ENCODE data around the gene NCSTN.

Gene NCSTN

DNA sequence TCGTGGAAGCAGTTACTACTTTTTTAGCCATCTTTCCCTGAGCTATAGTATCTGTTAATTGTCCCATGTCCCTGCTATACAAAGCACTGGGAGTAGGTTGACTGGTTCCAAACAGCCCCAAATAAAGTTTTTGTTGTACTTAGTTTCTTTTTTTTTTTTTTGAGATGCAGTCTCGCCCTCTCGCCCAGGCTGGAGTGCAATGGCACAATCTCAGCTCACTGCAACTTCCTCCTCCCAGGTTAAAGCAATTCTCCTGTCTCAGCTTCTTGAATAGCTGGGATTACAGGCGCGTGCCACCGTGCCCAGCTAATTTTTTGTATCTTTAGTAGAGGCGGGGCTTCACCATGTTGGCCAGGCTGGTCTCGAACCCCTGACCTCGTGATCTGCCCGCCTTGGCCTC lies 3.3 kb downstream of the NCSTN start:
- no peak overlapping the region for H3K4me3 ChIP-seq (ENCODE audit: low read length in 2 of 2)
- H2BK12ac ChIP-seq (ENCODE audit: low read length) = no peak overlapping the region
- no peak overlapping the region for H4K8ac ChIP-seq (ENCODE audit: low read depth, low read length)
- peaks cover 0 to 4% of the 10 kb centered on the region in 2 donors for H3K4me1 ChIP-seq (ENCODE audit: control insufficient read depth in 2 of 2, insufficient read depth in 1 of 2, low read depth in 1 of 2, low read length in 2 of 2)
- DNase-seq (ENCODE audit: low spot score) = no peak
- H3K36me3 ChIP-seq (replicated peaks in 1 of 2; ENCODE audit: control insufficient read depth in 2 of 2, insufficient read depth in 2 of 2, low read length in 2 of 2) = peaks cover 20 to 70% of the 10 kb centered on the region in 2 donors
- H3K9me3 ChIP-seq (replicated peaks in 1 of 2; ENCODE audit: control insufficient read depth in 2 of 2, insufficient read depth in 1 of 2, low read depth in 1 of 2, low read length in 2 of 2) = no peaks in the 10 kb centered on the region
- no peak overlapping the region for H2BK15ac ChIP-seq (ENCODE audit: low read length)
- no peak overlapping the region for H3K18ac ChIP-seq (ENCODE audit: low read length)
- no peak overlapping the region for H2BK120ac ChIP-seq (ENCODE audit: low read depth, low read length)
- no peak overlapping the region for H3K23ac ChIP-seq (ENCODE audit: low read depth, low read length, poor library complexity)
- no peak overlapping the region for H3K27ac ChIP-seq (replicated peaks; ENCODE audit: low read length)
- peaks cover 5% of the 10 kb centered on the region for H3K79me1 ChIP-seq (ENCODE audit: low read depth, low read length)
- no peak overlapping the region for H2AFZ ChIP-seq (ENCODE audit: low read length)
- H4K91ac ChIP-seq (ENCODE audit: low read depth, low read length, poor library complexity) = no peak overlapping the region
- no peak overlapping the region for H2BK5ac ChIP-seq (ENCODE audit: low read length)
- no peak overlapping the region for H3K4me2 ChIP-seq (ENCODE audit: insufficient read depth, low read length, poor library complexity, severe bottlenecking)
- H2AK5ac ChIP-seq (ENCODE audit: low read depth, low read length) = no peak overlapping the region
- no peak overlapping the region for H3K9ac ChIP-seq (ENCODE audit: low read depth, low read length, poor library complexity)
- H3K14ac ChIP-seq (ENCODE audit: low read length) = no peak overlapping the region
- H3K27me3 ChIP-seq (ENCODE audit: control insufficient read depth in 3 of 3, insufficient read depth in 3 of 3, low read depth in 1 of 3, low read length in 3 of 3) = no peaks in the 10 kb centered on the region
- no CpG with 5 or more reads among the region's 10 CpGs for WGBS, 2 donors (ENCODE audit: extremely low coverage in 2 of 2, insufficient read length in 2 of 2, insufficient replicate concordance in 1 of 2)
- H3K4ac ChIP-seq (ENCODE audit: low read length) = no peak overlapping the region

DNA sequence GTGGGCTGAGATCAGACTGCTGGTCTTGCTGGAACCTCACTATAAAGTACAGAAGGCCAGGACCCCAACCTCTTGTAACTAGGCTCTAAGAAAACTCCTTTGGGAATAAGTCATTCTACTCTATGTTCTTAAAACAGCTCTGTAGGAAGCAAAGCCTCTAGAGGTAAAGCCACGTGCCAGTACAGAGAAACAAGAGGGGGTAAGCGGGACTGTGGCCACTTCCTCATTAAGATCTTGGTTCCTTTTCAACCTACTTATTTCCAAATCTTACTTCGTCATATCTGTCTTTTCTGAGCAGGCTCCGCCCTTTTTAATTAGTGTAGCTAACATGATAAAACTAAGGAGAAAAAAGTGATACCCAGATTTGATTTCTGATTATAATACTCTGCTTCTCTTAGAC lies 3.8 kb downstream of the NCSTN start:
- no peak overlapping the region for H2BK12ac ChIP-seq (ENCODE audit: low read length)
- H2AK5ac ChIP-seq (ENCODE audit: low read depth, low read length) = no peak overlapping the region
- H3K79me1 ChIP-seq (ENCODE audit: low read depth, low read length) = peaks cover 5% of the 10 kb centered on the region
- no peaks in the 10 kb centered on the region for H3K27me3 ChIP-seq (ENCODE audit: control insufficient read depth in 3 of 3, insufficient read depth in 3 of 3, low read depth in 1 of 3, low read length in 3 of 3)
- H3K27ac ChIP-seq (replicated peaks; ENCODE audit: low read length) = no peak overlapping the region
- no peak overlapping the region for H3K18ac ChIP-seq (ENCODE audit: low read length)
- no peaks in the 10 kb centered on the region for H3K9me3 ChIP-seq (replicated peaks in 1 of 2; ENCODE audit: control insufficient read depth in 2 of 2, insufficient read depth in 1 of 2, low read depth in 1 of 2, low read length in 2 of 2)
- H2BK5ac ChIP-seq (ENCODE audit: low read length) = no peak overlapping the region
- H4K8ac ChIP-seq (ENCODE audit: low read depth, low read length) = no peak overlapping the region
- no peak overlapping the region for H3K14ac ChIP-seq (ENCODE audit: low read length)
- no CpG with 5 or more reads among the region's 4 CpGs for WGBS, 2 donors (ENCODE audit: extremely low coverage in 2 of 2, insufficient read length in 2 of 2, insufficient replicate concordance in 1 of 2)
- H3K4me2 ChIP-seq (ENCODE audit: insufficient read depth, low read length, poor library complexity, severe bottlenecking) = no peak overlapping the region
- DNase-seq (ENCODE audit: low spot score) = no peak
- no peak overlapping the region for H2BK15ac ChIP-seq (ENCODE audit: low read length)
- H3K36me3 ChIP-seq (replicated peaks in 1 of 2; ENCODE audit: control insufficient read depth in 2 of 2, insufficient read depth in 2 of 2, low read length in 2 of 2) = peaks cover 23 to 75% of the 10 kb centered on the region in 2 donors
- no peak overlapping the region for H4K91ac ChIP-seq (ENCODE audit: low read depth, low read length, poor library complexity)
- no peak overlapping the region for H2BK120ac ChIP-seq (ENCODE audit: low read depth, low read length)
- H3K4ac ChIP-seq (ENCODE audit: low read length) = no peak overlapping the region
- H3K9ac ChIP-seq (ENCODE audit: low read depth, low read length, poor library complexity) = no peak overlapping the region
- H3K4me3 ChIP-seq (ENCODE audit: low read length in 2 of 2) = no peak overlapping the region
- H3K4me1 ChIP-seq (ENCODE audit: control insufficient read depth in 2 of 2, insufficient read depth in 1 of 2, low read depth in 1 of 2, low read length in 2 of 2) = peaks cover 0 to 3% of the 10 kb centered on the region in 2 donors
- no peak overlapping the region for H3K23ac ChIP-seq (ENCODE audit: low read depth, low read length, poor library complexity)
- H2AFZ ChIP-seq (ENCODE audit: low read length) = no peak overlapping the region

DNA sequence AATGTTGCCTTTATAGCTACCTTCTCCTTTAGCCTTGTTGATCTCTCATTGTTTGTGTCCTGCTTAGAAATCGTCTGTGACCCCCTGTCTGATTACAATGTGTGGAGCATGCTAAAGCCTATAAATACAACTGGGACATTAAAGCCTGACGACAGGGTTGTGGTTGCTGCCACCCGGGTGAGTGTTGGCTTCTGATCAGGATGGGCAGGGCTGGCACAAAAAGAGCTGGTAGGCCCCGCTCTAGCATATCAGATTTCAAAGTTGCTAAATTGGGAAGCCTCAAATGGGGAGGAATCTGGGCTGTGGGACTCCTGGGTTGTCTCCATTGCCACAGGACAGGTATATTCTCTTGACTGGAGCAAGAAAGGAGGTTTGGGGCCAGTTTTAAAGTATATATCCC lies 8.4 kb downstream of the NCSTN start:
- no peak overlapping the region for H2BK5ac ChIP-seq (ENCODE audit: low read length)
- H3K36me3 ChIP-seq (replicated peaks in 1 of 2; ENCODE audit: control insufficient read depth in 2 of 2, insufficient read depth in 2 of 2, low read length in 2 of 2) = peaks cover 56 to 98% of the 10 kb centered on the region in 2 donors
- no peak overlapping the region for H2BK12ac ChIP-seq (ENCODE audit: low read length)
- no peak overlapping the region for H2BK15ac ChIP-seq (ENCODE audit: low read length)
- H3K9ac ChIP-seq (ENCODE audit: low read depth, low read length, poor library complexity) = no peak overlapping the region
- H2BK120ac ChIP-seq (ENCODE audit: low read depth, low read length) = no peak overlapping the region
- no peak overlapping the region for H3K23ac ChIP-seq (ENCODE audit: low read depth, low read length, poor library complexity)
- H3K4me3 ChIP-seq (ENCODE audit: low read length in 2 of 2) = no peak overlapping the region
- H2AFZ ChIP-seq (ENCODE audit: low read length) = no peak overlapping the region
- H3K79me1 ChIP-seq (ENCODE audit: low read depth, low read length) = no peaks in the 10 kb centered on the region
- no peak overlapping the region for H3K4me2 ChIP-seq (ENCODE audit: insufficient read depth, low read length, poor library complexity, severe bottlenecking)
- H3K27ac ChIP-seq (replicated peaks; ENCODE audit: low read length) = no peak overlapping the region
- H4K91ac ChIP-seq (ENCODE audit: low read depth, low read length, poor library complexity) = no peak overlapping the region
- no CpG with 5 or more reads among the region's 4 CpGs for WGBS, 2 donors (ENCODE audit: extremely low coverage in 2 of 2, insufficient read length in 2 of 2, insufficient replicate concordance in 1 of 2)
- no peaks in the 10 kb centered on the region for H3K9me3 ChIP-seq (replicated peaks in 1 of 2; ENCODE audit: control insufficient read depth in 2 of 2, insufficient read depth in 1 of 2, low read depth in 1 of 2, low read length in 2 of 2)
- H3K14ac ChIP-seq (ENCODE audit: low read length) = no peak overlapping the region
- H3K18ac ChIP-seq (ENCODE audit: low read length) = no peak overlapping the region
- H3K4ac ChIP-seq (ENCODE audit: low read length) = no peak overlapping the region
- no peak overlapping the region for H4K8ac ChIP-seq (ENCODE audit: low read depth, low read length)
- no peaks in the 10 kb centered on the region for H3K4me1 ChIP-seq (ENCODE audit: control insufficient read depth in 2 of 2, insufficient read depth in 1 of 2, low read depth in 1 of 2, low read length in 2 of 2)
- no peaks in the 10 kb centered on the region for H3K27me3 ChIP-seq (ENCODE audit: control insufficient read depth in 3 of 3, insufficient read depth in 3 of 3, low read depth in 1 of 3, low read length in 3 of 3)
- H2AK5ac ChIP-seq (ENCODE audit: low read depth, low read length) = no peak overlapping the region
- DNase-seq (ENCODE audit: low spot score) = no peak

DNA sequence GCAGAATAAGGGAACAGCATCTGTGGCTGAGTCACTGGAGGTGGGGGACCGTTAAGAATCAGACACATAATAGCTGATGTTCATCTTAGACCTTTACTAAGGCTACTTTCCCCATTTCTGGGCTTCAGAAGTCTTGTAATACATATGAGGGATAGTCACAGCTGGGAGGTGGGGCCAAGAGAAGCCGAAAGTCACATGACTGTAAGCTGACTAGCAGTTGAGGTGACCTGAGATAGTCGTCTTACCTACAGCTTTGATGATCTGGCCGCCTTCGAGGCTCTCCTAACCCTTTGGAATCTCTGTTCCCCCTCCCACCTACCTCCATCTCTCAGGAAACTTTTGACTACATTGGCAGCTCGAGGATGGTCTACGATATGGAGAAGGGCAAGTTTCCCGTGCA lies 9.4 kb downstream of the NCSTN start:
- H3K79me1 ChIP-seq (ENCODE audit: low read depth, low read length) = no peaks in the 10 kb centered on the region
- peaks cover 60 to 98% of the 10 kb centered on the region in 2 donors for H3K36me3 ChIP-seq (replicated peaks in 1 of 2; ENCODE audit: control insufficient read depth in 2 of 2, insufficient read depth in 2 of 2, low read length in 2 of 2)
- no peaks in the 10 kb centered on the region for H3K4me1 ChIP-seq (ENCODE audit: control insufficient read depth in 2 of 2, insufficient read depth in 1 of 2, low read depth in 1 of 2, low read length in 2 of 2)
- no CpG with 5 or more reads among the region's 8 CpGs for WGBS, 2 donors (ENCODE audit: extremely low coverage in 2 of 2, insufficient read length in 2 of 2, insufficient replicate concordance in 1 of 2)
- H3K18ac ChIP-seq (ENCODE audit: low read length) = no peak overlapping the region
- no peak overlapping the region for H3K4me2 ChIP-seq (ENCODE audit: insufficient read depth, low read length, poor library complexity, severe bottlenecking)
- no peak overlapping the region for H3K14ac ChIP-seq (ENCODE audit: low read length)
- no peak overlapping the region for H2BK15ac ChIP-seq (ENCODE audit: low read length)
- no peaks in the 10 kb centered on the region for H3K27me3 ChIP-seq (ENCODE audit: control insufficient read depth in 3 of 3, insufficient read depth in 3 of 3, low read depth in 1 of 3, low read length in 3 of 3)
- H3K4me3 ChIP-seq (ENCODE audit: low read length in 2 of 2) = no peak overlapping the region
- H4K91ac ChIP-seq (ENCODE audit: low read depth, low read length, poor library complexity) = no peak overlapping the region
- H2BK12ac ChIP-seq (ENCODE audit: low read length) = no peak overlapping the region
- no peak overlapping the region for H2AK5ac ChIP-seq (ENCODE audit: low read depth, low read length)
- H2BK5ac ChIP-seq (ENCODE audit: low read length) = no peak overlapping the region
- H3K9me3 ChIP-seq (replicated peaks in 1 of 2; ENCODE audit: control insufficient read depth in 2 of 2, insufficient read depth in 1 of 2, low read depth in 1 of 2, low read length in 2 of 2) = no peaks in the 10 kb centered on the region
- no peak overlapping the region for H3K9ac ChIP-seq (ENCODE audit: low read depth, low read length, poor library complexity)
- no peak overlapping the region for H4K8ac ChIP-seq (ENCODE audit: low read depth, low read length)
- no peak overlapping the region for H2AFZ ChIP-seq (ENCODE audit: low read length)
- no peak overlapping the region for H2BK120ac ChIP-seq (ENCODE audit: low read depth, low read length)
- no peak overlapping the region for H3K23ac ChIP-seq (ENCODE audit: low read depth, low read length, poor library complexity)
- no peak overlapping the region for H3K27ac ChIP-seq (replicated peaks; ENCODE audit: low read length)
- no peak overlapping the region for H3K4ac ChIP-seq (ENCODE audit: low read length)
- DNase-seq (ENCODE audit: low spot score) = no peak

All from neuronal stem cell (in vitro differentiated cells).